Renal cortical epithelial cell (primary cell): ENCODE data around the gene GPSM1. TPM values are rescaled to one million over a fixed set of nuclear protein-coding genes. Genes with fewer than 3 reads are reported as not detected.
A peak's percentile ranks its signal among the peaks of the same experiment; 100 is the strongest.

Source experiments
- DNase-seq: peaks from one replicate; pipeline ENCODE4 v3.0.0-alpha.2; 2011; ENCODE audit warnings: low read depth
- total RNA-seq: library from RNA; depleted of rRNA; stranded (reverse); fragments of >200 nt; gene quantifications from 2 replicates; pipeline ENCODE4 v1.2.3, GENCODE V29; 2014

The GPSM1 gene
- total RNA-seq, 1 donor from 2014 or later = 23.6 TPM

DNA sequence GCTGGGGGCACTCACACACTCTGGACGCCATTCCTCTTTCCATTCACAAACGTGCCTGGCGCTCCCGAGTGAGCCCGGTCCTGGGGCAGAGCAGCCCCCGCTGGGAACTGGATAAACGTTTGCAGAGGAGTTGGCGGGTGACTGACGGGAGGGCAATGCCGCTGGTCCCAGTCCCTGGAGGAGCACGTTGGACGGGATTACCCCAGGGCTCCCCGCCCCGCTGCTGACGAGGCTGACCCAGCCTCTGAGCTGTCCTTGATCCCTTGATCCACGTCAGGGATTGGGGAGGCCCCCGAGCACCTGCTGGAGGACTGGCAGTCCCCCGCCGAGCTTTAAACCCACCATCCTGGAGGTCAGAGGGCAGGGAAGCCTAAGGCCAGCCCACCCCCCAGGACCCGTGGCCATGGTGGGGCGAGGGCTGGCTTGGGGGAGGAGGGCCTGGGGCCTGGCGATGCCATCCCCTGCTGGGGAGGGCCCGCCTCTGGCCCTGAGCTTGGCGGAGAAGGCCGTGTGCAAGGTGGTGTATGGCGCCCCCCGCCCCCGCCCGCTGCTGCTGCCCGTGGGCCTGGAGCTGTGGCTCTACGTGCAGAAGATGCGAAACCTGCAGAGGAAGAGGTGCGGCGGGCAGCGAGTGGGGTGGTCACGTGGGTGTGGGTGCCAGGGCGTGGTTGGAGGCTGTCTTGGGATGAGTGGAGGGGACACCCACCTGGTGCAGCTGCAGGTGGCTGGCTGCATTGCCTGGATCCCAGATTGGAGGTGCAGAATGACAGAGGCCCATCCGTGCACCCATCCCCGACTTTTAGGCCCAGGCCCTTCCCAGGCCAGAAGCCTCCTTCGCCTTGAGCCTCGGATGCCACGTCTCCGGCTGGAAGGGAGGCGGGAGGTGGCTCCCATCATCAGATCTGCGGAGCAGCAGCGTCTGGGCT is 4.5 kb downstream of the GPSM1 start:
- DNase-seq = no peak

DNA sequence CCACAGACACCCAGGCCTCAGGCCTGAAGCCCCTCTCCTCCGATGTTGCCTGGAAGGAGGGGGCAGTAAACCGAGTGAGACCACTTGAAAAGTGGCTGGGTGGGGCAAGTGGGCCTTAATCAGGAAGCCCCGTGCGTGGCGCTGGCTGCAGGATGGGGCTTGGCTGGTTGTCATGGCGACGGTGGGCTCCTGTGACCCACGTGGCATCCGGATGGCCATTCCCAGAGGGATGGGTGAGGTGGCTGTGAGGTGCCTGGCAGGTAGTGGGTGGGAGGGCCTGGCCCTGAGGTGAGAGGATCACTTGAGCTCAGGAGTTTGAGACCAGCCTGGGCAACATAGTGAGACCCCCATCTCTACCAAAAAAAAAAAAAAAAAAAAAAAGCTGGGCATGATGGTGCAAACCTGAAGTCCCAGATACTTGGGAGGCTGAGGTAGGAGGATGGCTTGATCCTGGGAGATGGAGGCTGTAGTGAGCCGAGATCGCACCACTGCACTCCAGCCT is 5.2 kb downstream of the GPSM1 start:
- no peak for DNase-seq

GRCh38 chr9:136333045-136333444 is 5.7 kb downstream of the GPSM1 start:
- no peak for DNase-seq

DNA sequence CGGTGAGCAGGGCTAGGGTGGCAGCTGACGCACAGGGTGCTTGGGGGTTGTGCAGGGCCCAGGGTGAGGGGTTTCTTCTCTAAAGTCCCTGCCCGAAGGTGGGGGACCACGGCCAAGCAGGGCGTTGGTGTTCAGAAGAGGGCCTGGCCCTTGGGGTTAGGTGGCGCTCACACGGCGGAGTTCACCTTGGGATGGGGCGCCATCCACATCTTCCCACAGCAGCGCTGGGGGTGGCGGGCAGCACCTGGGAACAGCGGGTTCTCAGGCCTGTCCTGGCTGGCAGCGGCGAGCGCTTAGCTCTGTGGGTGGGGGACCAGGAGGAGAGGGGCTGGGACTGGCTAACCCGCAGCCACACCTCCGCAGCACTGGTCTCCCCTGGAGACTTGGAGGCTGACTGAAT is 6.1 kb downstream of the GPSM1 start:
- DNase-seq = no peak

GRCh38 chr9:136334541-136334940 is 7.2 kb downstream of the GPSM1 start:
- DNase-seq = no peak

DNA sequence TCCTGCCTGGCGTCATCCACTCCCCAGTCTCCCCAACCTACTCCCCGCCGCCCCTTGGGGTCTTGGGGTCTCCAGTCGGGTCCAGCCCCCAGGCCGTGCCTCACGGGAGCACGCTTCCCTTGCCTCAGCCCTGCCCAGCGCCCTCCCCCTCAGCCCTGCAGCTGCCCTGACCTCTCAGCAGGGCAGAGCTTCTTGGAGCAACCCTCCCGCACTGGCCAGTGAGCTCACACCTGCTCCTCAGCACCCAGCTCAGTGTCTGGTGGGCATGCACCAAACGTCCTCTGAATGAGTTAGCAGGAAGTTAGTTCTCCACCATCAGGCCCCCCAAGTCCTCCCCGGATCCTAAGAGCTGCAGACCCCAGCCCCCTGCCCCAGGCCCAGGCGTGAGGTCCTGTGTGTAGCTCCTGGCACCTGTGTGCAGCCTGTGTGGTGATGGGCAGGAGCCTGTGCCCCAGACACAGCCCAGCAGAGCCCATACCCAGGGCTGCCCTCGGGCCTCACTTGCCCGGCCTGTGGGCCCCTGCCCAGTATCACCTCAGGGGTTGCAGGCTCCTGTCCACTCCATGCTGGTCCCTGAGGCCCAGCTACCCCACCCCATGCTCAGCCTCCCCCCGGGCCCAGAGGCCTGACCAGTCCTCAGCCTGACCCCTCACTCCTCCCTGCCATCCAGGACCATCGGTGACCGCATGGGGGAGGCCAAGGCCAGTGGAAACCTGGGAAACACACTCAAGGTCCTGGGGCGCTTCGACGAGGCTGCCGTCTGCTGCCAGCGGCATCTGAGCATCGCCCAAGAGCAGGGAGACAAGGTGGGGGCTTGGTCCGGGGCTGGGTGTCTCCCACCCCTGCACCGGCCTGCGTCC is 8.2 kb downstream of the GPSM1 start:
- DNase-seq = no peak

DNA sequence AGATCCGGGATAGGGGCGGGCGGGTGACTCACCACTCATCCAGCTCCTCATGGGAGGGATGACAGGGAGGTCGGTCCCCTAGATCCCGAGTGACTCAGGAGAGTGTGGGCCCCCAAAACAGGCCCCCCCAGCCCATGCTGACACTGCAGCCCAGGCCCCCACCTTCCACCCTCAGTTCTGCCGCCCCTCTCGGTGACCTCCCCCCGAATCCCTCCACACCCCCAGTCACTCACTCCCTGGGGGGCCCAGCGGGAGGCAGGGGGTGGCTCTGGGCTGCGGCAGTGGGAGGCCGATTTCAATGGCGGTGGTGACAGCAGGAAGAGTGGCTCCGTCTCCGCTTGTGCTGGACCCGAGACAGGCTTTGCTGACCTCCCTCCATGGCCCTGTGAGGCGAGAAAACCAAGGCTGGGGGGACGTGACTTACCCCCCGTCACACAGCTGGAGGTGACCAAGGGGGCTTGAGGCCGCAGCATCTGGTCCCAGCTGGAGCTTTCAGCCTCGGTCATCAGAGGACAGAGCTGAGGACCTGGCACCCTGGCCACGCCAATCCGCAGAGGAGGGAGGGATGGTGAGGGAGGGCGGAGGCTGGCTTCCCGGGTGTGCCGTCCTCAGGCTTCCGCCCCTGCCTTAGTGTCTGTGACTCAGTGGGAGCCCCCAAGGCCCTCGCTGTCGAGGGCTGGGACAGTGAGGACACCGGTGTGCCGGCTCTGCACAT is 9.0 kb downstream of the GPSM1 start:
- no peak for DNase-seq

- no peak for DNase-seq
Measured at GRCh38 chr9:136336881-136337280, 9.5 kb downstream of the GPSM1 start.

- DNase-seq = no peak
Measured at GRCh38 chr9:136337416-136338395, 10.4 kb downstream of the GPSM1 start.

- DNase-seq = no peak
Measured at GRCh38 chr9:136338511-136338910, 11.2 kb downstream of the GPSM1 start.

DNA sequence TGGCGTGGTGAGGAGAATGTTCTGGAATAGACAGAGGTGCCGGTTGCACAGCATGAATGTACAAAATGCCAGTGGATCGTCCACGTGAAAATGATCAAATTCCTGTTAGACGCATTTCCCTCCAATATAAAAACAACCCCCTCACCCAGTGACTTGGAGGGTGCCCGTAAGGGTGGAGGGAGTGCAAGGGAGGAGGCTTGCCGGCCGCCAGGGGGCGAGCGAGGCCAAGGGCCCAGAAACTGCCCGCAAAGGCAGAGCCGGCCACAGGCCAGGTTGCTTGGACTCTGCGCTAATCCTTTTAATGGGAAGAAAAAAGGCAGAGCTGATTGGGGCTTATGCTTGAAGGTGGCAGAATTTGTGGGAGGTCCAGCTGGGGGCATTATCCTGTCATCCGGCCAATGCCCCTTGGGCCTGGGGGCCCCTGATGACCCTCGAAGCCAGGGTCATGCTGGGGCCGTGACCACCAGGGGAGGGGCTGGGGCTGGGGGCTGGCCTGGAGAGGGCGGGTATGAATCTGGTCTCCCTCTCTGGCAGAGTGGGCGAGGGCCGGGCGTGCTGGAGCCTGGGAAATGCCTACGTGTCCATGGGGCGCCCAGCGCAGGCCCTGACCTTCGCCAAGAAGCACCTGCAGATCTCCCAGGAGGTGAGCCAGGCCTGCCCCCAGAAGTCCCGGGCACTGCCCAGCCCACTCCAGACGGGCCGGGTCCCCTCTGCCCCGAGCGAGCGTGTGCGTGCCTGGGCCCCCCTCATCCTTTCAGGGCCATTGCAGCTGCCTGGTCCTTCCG is 12.0 kb downstream of the GPSM1 start:
- DNase-seq = peak; percentile 41

GRCh38 chr9:136339958-136340310 is 12.6 kb downstream of the GPSM1 start:
- no peak for DNase-seq

GRCh38 chr9:136340356-136341041 is 13.2 kb downstream of the GPSM1 start:
- DNase-seq = no peak

DNA sequence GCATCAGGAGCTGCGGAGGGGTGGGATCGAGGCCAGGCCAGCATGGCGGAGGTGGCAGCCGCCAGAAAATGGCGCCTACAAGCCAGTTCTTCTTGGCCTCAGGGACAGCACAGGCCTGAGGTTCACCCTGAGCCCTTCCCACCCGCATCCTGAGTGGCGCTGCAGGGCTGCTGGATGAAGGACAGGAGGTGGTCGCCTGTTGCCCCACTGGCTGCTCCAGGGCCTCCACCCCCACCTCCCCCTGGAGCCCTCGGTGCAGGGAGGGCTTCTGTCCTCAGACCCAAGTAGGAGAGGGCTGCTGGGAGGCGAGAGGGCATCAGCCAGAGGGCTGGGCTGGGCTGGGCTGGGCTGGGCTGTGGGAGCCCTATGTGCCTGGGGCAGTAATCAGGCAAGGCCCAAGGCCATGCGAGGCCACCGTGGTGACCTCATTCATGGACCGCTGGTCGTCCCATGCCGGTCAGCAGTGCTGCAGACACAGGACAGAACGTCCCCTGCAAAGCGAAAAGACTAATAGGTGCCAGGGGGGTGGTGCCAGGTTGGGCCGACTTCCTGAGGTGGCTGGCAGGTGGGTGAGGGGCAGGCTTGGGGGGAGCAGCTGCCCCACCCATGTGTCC is 13.8 kb downstream of the GPSM1 start:
- no peak for DNase-seq

- no peak for DNase-seq
Measured at GRCh38 chr9:136341769-136342168, 14.4 kb downstream of the GPSM1 start.

GRCh38 chr9:136342181-136343120 is 15.1 kb downstream of the GPSM1 start:
- DNase-seq = peak; percentile 52

DNA sequence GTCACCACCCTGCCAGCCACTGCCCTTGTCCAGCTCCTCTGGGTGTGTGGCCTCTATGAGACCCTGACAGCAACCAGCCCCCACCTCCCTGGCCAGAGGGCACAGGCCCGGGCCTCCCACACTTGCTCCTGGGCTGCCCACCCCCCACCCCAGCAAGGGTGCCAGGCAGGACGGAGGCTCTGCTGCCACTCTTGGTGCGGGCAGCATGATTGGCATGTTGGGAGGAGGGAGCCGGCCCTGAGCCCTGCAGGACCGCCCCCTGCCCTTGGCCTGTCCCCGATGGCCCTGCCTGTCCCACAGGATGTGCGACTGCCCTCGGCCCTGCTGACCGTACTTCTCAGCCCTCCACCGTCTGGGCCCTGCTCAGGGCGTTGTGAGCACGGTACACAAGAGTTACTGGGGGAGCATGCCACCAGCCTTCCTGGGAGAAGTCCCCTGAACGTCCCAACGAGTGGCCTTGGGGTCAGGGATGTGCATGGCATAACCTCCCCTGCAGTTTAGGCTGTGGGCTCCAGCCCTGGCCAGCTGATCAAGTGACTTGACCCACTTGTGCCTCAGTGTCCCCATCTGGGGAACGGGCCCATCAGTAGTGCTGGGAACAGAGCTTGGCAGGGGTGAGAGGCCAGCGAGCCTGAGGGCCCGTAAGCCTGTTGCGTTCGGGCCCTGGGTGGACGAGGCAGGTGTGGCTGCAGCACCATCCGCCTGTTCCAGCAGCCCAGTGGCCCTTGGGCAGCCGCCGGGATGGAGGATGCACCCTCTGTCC is 16.0 kb downstream of the GPSM1 start:
- no peak for DNase-seq
